BE2C (cell line): Measurements from ENCODE around the gene LBX1.

ENCODE experiments used
- DNase-seq: peaks from one replicate; pipeline ENCODE4 v3.0.0-alpha.2; 2020
- H3K27me3 ChIP-seq: fragments of 250-450 bp; sonication (Bioruptor Pico); 2 replicates; pipeline ENCODE4 v1.5.1; 2020; ENCODE audit warnings: mild to moderate bottlenecking
- H3K36me3 ChIP-seq: fragments of 250-450 bp; sonication (Bioruptor Pico); 2 replicates; pipeline ENCODE4 v1.5.1; 2020; ENCODE audit warnings: mild to moderate bottlenecking
- H3K4me1 ChIP-seq: fragments of 250-450 bp; sonication (Bioruptor Pico); 2 replicates; pipeline ENCODE4 v1.5.1; 2020
- H3K4me3 ChIP-seq: 2 replicates; pipeline ENCODE4 v1.5.1; 2011; ENCODE audit warnings: low read depth, low read length
- H3K9me3 ChIP-seq: fragments of 250-450 bp; sonication (Bioruptor Pico); 2 replicates; pipeline ENCODE4 v1.5.1; 2020
- CTCF ChIP-seq: IDR thresholded peaks from 2 replicates; pipeline ENCODE4 v1.5.1; 2012; ENCODE audit warnings: mild to moderate bottlenecking, low read depth, low read length

The LBX1 gene

GRCh38 chr10:101219946-101220451 is 9.3 kb downstream of the LBX1 start:
- Histone ChIP-seq H3K4me1 (peaks cover 10% of the 10 kb centered on the region; the same call in 1 of the 2 replicates), H3K4me3 (no peak overlapping the region), H3K36me3 (no peaks in the 10 kb centered on the region), H3K9me3 (peaks cover 4% of the 10 kb centered on the region), H3K27me3 (peaks cover 100% of the 10 kb centered on the region)
- DNase-seq = no peak
- no peak for TF ChIP-seq CTCF

- H3K9me3 ChIP-seq = peaks cover 4% of the 10 kb centered on the region
- no peak for DNase-seq
These were observed 9.9 kb downstream of the LBX1 start for GRCh38 chr10:101219139-101219945.

GRCh38 chr10:101218351-101219138 is 10.7 kb downstream of the LBX1 start:
- no peak for DNase-seq
- Histone ChIP-seq H3K9me3 (no peaks in the 10 kb centered on the region; the same call in 1 of the 2 replicates), H3K4me3 (no peak overlapping the region), H3K4me1 (peaks cover 10% of the 10 kb centered on the region; the same call in 1 of the 2 replicates), H3K36me3 (no peaks in the 10 kb centered on the region), H3K27me3 (peaks cover 95% of the 10 kb centered on the region)
- no peak for TF ChIP-seq CTCF

More at GRCh38 chr10:101219139-101219945, 9.9 kb downstream of the LBX1 start:
- TF ChIP-seq CTCF = no peak
- H3K4me3 ChIP-seq = no peak overlapping the region
- H3K4me1 ChIP-seq = peaks cover 10% of the 10 kb centered on the region; the same call in 1 of the 2 replicates
- no peaks in the 10 kb centered on the region for H3K36me3 ChIP-seq
- H3K27me3 ChIP-seq = peaks cover 100% of the 10 kb centered on the region

- H3K36me3 ChIP-seq = no peaks in the 10 kb centered on the region
- H3K4me1 ChIP-seq = peaks cover 10% of the 10 kb centered on the region; the same call in 1 of the 2 replicates
- peak; percentile 80 for DNase-seq
- H3K4me3 ChIP-seq = peak overlapping the region; percentile 33
- TF ChIP-seq CTCF = peak; percentile 52
- no peaks in the 10 kb centered on the region for H3K9me3 ChIP-seq
- peaks cover 89% of the 10 kb centered on the region for H3K27me3 ChIP-seq
These were observed 11.6 kb downstream of the LBX1 start for GRCh38 chr10:101217450-101218281.

- Histone ChIP-seq H3K4me3 (peak overlapping the region; percentile 33), H3K9me3 (no peaks in the 10 kb centered on the region), H3K4me1 (peaks cover 10% of the 10 kb centered on the region; the same call in 1 of the 2 replicates), H3K27me3 (peaks cover 89% of the 10 kb centered on the region), H3K36me3 (no peaks in the 10 kb centered on the region)
- DNase-seq = no peak
- TF ChIP-seq CTCF = no peak
These were observed 12.2 kb downstream of the LBX1 start for GRCh38 chr10:101217044-101217425.
